OCI-LY7 (cell line): ENCODE data around the gene DYNLT5. TPM values are rescaled to one million over a fixed set of nuclear protein-coding genes. Genes with fewer than 3 reads are reported as not detected.

Source experiments
- BruUV-seq: library from RNA; stranded (reverse); fragments of 400-500 nt; replicated peaks from 2 replicates; lab custom pipeline; 2021; lab: Mats Ljungman, UMichigan
- CTCF ChIA-PET: fragments of 300-600 bp; sonication (Branson Sonifier 250); formaldehyde crosslinking; loops from one replicate; lab custom pipeline; 2022; ENCODE audit warnings: antibody characterized with exemption; ENCODE audit not compliant: unreplicated experiment; lab: Charles Lee
- POLR2A ChIA-PET: fragments of 300-600 bp; sonication (Branson Sonifier 250); formaldehyde crosslinking; loops from one replicate; lab custom pipeline; 2022; ENCODE audit warnings: antibody characterized with exemption; lab: Charles Lee
- DNase-seq: peaks from one replicate; pipeline ENCODE4 v3.0.0-alpha.2; 2015; ENCODE audit warnings: low spot score
- H2AFZ ChIP-seq: fragments of 200-600 bp; sonication (generic), shearing (Covaris generic); 2 replicates; pipeline ENCODE4 v1.6.1; 2014; ENCODE audit warnings: mild to moderate bottlenecking, antibody characterized with exemption, low read length, moderate library complexity
- H3K27ac ChIP-seq: fragments of 200-600 bp; sonication (generic); 2 replicates; pipeline ENCODE4 v1.5.1; 2014; ENCODE audit warnings: mixed run types, low read depth, mild to moderate bottlenecking, moderate library complexity, low read length, inconsistent platforms; ENCODE audit not compliant: poor library complexity, severe bottlenecking
- H3K36me3 ChIP-seq: fragments of 200-600 bp; sonication (generic); 2 replicates; pipeline ENCODE4 v1.6.1; 2014; ENCODE audit warnings: mild to moderate bottlenecking, antibody characterized with exemption, low read length, moderate library complexity, mixed read lengths; ENCODE audit not compliant: insufficient read depth
- H3K4me1 ChIP-seq: fragments of 200-600 bp; sonication (generic); 2 replicates; pipeline ENCODE4 v1.5.1; 2014; ENCODE audit warnings: mild to moderate bottlenecking, low read length; ENCODE audit not compliant: insufficient read depth, poor library complexity, severe bottlenecking
- H3K4me2 ChIP-seq: fragments of 200-600 bp; sonication (generic); 2 replicates; pipeline ENCODE4 v1.6.1; 2014; ENCODE audit warnings: mild to moderate bottlenecking, low read length
- H3K4me3 ChIP-seq: fragments of 200-600 bp; sonication (generic); 2 replicates; pipeline ENCODE4 v1.5.1; 2014; ENCODE audit warnings: mild to moderate bottlenecking, low read depth, low read length; ENCODE audit not compliant: poor library complexity, severe bottlenecking
- H3K79me2 ChIP-seq: fragments of 200-600 bp; sonication (generic); 2 replicates; pipeline ENCODE4 v1.6.1; 2016; ENCODE audit warnings: low read depth, mild to moderate bottlenecking, low read length, moderate library complexity, mixed read lengths; ENCODE audit not compliant: insufficient read depth
- H3K9me2 ChIP-seq: fragments of 200-600 bp; sonication (generic); 2 replicates; pipeline ENCODE4 v1.6.1; 2016; ENCODE audit warnings: mild to moderate bottlenecking, low read length, mixed read lengths; ENCODE audit not compliant: insufficient read depth
- H3K9me3 ChIP-seq: fragments of 200-600 bp; sonication (generic); 2 replicates; pipeline ENCODE4 v1.6.1; 2014; ENCODE audit warnings: mild to moderate bottlenecking, mixed run types, low read length, mixed read lengths
- H4K20me1 ChIP-seq: fragments of 200-600 bp; sonication (generic); 2 replicates; pipeline ENCODE4 v1.6.1; 2014; ENCODE audit warnings: mild to moderate bottlenecking, antibody characterized with exemption, low read length, moderate library complexity, mixed read lengths; ENCODE audit not compliant: insufficient read depth
- EZH2phosphoT487 ChIP-seq: fragments of 200-600 bp; sonication (generic); IDR thresholded peaks from 2 replicates; pipeline ENCODE4 v1.6.1; 2018; ENCODE audit warnings: low read depth, borderline replicate concordance, mild to moderate bottlenecking, mixed run types, antibody characterized with exemption, low read length, moderate library complexity, mixed read lengths
- intact Hi-C: fragments of 100-400 bp; cut with micrococcal nuclease; formaldehyde crosslinking; loops from one replicate; pipeline ENCODE4 v1.10.0; 2022; ENCODE audit not compliant: unreplicated experiment
- total RNA-seq, 2 experiments: library from RNA; depleted of rRNA in 1 of 2; stranded (reverse); fragments of >200 nt in 1 of 2; shearing (Covaris generic) in 1 of 2; gene quantifications; 2 replicates each; pipeline ENCODE4 v1.2.3, GENCODE V29; 2014 to 2022
- TF ChIP-seq, protein P1 (sequence below): fragments of 200-600 bp; sonication (generic); conservative IDR thresholded peaks from 2 replicates; pipeline ENCODE4 v1.5.1; 2014; ENCODE audit warnings: mild to moderate bottlenecking, antibody characterized with exemption, low read length, moderate library complexity, mixed read lengths

The DYNLT5 gene
- total RNA-seq, 2 experiments from 2014 or later, result 0.66 TPM; not detected in 1

DNA sequence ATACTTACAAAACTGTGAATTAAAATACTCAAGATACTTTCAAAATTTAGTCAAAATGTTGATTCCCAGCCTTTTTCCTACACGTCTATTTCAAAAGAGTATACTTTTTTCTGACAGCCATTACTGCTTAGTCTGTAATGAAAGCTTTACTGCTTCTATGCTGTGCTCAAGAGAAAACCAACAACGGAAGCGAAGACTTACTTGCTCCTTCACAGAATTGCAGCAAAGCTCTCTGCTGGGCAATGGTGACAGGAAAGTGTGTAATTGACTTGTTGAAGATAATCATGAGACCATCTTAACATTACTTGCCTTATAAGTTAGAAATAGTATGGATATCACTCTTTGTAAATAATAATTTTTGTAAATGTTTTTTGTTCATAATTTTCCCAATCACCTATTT, 1.7 kb upstream of the DYNLT5 start:
- TF ChIP-seq, protein P1, sequence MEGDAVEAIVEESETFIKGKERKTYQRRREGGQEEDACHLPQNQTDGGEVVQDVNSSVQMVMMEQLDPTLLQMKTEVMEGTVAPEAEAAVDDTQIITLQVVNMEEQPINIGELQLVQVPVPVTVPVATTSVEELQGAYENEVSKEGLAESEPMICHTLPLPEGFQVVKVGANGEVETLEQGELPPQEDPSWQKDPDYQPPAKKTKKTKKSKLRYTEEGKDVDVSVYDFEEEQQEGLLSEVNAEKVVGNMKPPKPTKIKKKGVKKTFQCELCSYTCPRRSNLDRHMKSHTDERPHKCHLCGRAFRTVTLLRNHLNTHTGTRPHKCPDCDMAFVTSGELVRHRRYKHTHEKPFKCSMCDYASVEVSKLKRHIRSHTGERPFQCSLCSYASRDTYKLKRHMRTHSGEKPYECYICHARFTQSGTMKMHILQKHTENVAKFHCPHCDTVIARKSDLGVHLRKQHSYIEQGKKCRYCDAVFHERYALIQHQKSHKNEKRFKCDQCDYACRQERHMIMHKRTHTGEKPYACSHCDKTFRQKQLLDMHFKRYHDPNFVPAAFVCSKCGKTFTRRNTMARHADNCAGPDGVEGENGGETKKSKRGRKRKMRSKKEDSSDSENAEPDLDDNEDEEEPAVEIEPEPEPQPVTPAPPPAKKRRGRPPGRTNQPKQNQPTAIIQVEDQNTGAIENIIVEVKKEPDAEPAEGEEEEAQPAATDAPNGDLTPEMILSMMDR, result no peak
- no peak for TF ChIP-seq EZH2phosphoT487
- Histone ChIP-seq H3K36me3 (no peaks in the 10 kb centered on the region), H3K4me3 (no peak overlapping the region), H3K4me2 (no peak overlapping the region), H3K9me3 (no peaks in the 10 kb centered on the region), H3K4me1 (no peaks in the 10 kb centered on the region), H2AFZ (peak overlapping the region; percentile 47), H3K27ac (no peak overlapping the region), H4K20me1 (no peaks in the 10 kb centered on the region), H3K9me2 (no peaks in the 10 kb centered on the region), H3K79me2 (no peaks in the 10 kb centered on the region)
- POLR2A ChIA-PET, result interaction anchor here (0.6 to 1.0 kb wide), 5 partner anchors 12 to 303 kb away, joined by 3 to 4 read pairs (median 3); partner anchors contain the start of gene SLC35D1
- no TSS peak for BruUV-seq
- intact Hi-C loops, result no loop called here
- no peak for DNase-seq
- CTCF ChIA-PET, result no interaction called here

DNA sequence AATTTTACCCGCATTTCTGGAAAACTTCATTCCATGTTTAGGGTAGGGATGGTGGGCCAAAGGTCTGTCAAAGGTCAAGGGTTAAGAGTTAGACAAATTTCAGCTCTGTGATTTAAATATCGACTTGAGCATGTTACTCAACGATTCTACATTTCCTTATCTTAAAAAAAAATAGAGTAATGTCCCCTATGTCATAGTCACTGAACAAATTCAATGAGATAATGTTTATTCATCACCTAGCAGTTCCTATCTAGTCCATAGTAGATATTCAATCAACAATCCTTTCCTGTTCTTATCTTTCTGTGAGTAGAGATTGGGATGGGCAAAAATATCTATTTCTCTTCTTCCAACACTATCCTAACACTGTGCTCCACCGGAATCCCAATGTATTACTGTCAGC, 1.1 kb upstream of the DYNLT5 start:
- DNase-seq, result no peak
- no peaks in the 10 kb centered on the region for H3K9me2 ChIP-seq
- H3K4me3 ChIP-seq, result no peak overlapping the region
- POLR2A ChIA-PET, result interaction anchor here (0.5 to 0.6 kb wide), 3 partner anchors 62 to 222 kb away, joined by 3 read pairs; no protein-coding TSS in a partner anchor
- no peaks in the 10 kb centered on the region for H4K20me1 ChIP-seq
- TF ChIP-seq, protein P1, result no peak
- no peak for TF ChIP-seq EZH2phosphoT487
- BruUV-seq, result no TSS peak
- intact Hi-C loops, result no loop called here
- no peak overlapping the region for H3K4me2 ChIP-seq
- H3K79me2 ChIP-seq, result no peaks in the 10 kb centered on the region
- H2AFZ ChIP-seq, result no peak overlapping the region
- H3K36me3 ChIP-seq, result no peaks in the 10 kb centered on the region
- H3K9me3 ChIP-seq, result no peaks in the 10 kb centered on the region
- no peaks in the 10 kb centered on the region for H3K4me1 ChIP-seq
- H3K27ac ChIP-seq, result no peak overlapping the region
- CTCF ChIA-PET, result no interaction called here

DNA sequence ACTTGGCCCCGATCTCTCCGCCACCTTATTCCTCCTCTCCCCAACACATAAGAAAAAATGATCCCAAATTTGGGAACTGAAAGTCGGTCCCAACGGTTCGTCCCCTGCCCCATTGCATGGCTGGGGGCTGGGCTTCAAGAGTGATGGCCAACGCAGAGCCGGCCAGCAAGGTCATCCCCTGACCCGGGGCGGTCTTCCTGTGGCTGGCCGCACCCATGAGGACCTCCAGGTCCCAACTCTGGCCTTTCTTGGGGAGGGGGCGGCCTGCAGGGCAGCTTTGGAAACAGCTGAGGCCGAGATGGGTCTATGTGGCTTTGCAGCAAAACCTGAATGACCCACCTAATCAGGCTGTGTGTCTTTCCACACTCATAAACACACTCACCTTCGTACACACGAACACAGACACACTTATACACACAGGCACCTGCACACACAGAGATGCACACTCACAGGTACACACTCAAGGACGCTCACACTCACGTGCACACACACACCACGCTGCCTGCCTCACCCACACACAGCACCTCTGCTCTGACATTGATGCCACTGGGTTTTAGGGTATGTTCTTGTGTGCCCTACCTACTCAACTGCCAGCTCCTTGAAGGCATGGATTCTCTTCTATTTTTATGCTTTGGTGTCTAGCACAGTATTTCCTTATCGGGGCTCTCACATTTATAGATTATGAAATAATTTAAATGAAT, 562 bp downstream of the DYNLT5 start:
- BruUV-seq, result no TSS peak
- no peak overlapping the region for H3K4me2 ChIP-seq
- CTCF ChIA-PET, result no interaction called here
- no peak for DNase-seq
- no peaks in the 10 kb centered on the region for H3K9me2 ChIP-seq
- no peaks in the 10 kb centered on the region for H3K9me3 ChIP-seq
- H3K4me1 ChIP-seq, result peaks cover 12% of the 10 kb centered on the region
- no peak overlapping the region for H3K27ac ChIP-seq
- no peaks in the 10 kb centered on the region for H3K79me2 ChIP-seq
- TF ChIP-seq, protein P1, result no peak
- TF ChIP-seq EZH2phosphoT487, result no peak
- no peak overlapping the region for H2AFZ ChIP-seq
- H3K36me3 ChIP-seq, result peaks cover 3% of the 10 kb centered on the region; the same call in 1 of the 2 replicates
- H4K20me1 ChIP-seq, result no peaks in the 10 kb centered on the region
- intact Hi-C loops, result no loop called here
- POLR2A ChIA-PET, result interaction anchor here (0.6 to 2.8 kb wide), 2 partner anchors 17 to 71 kb away, joined by 3 to 6 read pairs; no protein-coding TSS in a partner anchor
- no peak overlapping the region for H3K4me3 ChIP-seq
